GM19238 (cell line): ENCODE data around the gene NRXN2.
"Not testable (repeated sequence)": the region's sequence is repeated elsewhere in the genome, so short reads cannot be mapped to it uniquely, and the experiment has no call there.

Experiments used
- DNase-seq: peaks from one replicate; pipeline ENCODE4 v3.0.0; 2011; ENCODE audit warnings: low spot score; ENCODE audit not compliant: insufficient read length

NRXN2 gene

DNA sequence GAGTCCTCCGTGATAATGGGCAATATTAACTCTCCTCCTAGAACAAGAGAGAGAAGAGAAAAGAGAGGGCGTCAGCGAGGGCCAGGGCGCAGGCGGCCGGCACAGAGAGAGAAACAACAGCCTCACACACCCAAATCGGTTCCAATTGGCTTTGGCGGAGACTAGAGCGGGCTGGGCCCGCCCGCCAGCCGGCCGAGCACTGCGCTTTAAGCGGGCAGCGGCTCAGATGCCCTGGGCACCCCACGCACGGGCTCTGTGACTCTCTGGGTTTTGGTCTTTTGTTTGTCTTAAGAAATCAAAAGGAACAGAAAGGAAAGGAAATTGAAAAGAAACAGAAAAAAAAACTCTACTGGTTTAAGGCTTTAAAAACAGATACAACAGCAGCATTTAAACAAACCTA lies 115.0 kb downstream of the NRXN2 start:
- DNase-seq = no peak

DNA sequence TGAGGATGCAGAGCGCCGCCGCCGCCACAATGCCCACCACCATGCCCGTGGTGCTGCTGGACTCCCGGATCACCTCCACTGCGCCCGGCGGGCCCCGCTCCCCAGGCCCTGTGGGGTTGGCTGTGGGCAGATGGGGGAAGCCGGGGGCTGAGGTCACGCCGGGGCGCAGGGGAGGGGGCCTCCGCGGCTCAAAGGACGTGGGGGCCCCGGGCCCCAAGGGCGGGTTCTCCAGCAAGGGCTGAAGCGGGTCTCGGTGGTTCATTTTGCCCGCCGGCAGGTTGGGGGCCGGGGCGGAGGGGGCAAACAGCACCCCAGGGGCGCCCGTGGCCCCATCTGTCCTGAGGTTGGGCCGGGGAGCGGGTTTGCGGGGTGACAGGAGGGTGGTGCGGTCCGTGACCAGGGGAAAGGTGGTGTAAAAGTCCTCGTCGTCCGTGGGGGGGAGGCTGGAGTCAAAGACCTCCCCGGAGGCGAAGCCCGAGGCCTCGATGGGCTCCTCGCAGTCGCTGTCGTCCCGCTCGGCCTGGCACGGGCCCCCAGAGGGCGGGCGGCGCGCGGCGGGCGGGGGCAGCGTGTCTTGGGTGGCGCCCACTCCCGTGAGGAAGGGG lies 115.5 kb downstream of the NRXN2 start:
- no peak for DNase-seq

DNA sequence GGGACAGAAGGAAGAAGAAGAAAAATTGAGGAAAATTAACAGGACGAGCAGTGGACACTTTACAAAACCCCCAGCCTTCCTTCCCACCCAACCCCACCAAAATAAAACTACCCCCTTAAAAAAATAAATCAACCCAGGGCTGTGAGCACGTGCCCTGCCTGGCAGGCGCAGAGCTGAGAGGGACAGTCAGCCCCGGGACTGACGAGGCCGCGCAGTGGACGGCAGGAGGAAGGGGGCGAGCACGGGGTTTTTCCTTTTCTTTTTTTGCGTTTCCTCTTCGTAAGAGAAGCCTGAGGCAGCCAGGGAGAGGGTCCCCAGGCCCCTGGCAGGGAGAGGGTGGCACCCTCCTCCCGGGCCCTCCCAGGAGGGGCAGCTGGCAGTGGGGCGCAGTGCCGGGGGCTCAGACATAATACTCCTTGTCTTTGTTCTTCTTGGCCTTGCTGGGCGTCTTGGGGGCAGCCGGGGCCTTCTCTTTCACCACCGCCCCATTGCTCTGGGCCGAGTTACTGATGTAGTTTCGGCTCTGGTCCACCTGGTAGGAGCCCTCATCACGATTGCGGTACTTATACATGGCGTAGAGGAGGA lies 116.1 kb downstream of the NRXN2 start:
- DNase-seq = no peak

DNA sequence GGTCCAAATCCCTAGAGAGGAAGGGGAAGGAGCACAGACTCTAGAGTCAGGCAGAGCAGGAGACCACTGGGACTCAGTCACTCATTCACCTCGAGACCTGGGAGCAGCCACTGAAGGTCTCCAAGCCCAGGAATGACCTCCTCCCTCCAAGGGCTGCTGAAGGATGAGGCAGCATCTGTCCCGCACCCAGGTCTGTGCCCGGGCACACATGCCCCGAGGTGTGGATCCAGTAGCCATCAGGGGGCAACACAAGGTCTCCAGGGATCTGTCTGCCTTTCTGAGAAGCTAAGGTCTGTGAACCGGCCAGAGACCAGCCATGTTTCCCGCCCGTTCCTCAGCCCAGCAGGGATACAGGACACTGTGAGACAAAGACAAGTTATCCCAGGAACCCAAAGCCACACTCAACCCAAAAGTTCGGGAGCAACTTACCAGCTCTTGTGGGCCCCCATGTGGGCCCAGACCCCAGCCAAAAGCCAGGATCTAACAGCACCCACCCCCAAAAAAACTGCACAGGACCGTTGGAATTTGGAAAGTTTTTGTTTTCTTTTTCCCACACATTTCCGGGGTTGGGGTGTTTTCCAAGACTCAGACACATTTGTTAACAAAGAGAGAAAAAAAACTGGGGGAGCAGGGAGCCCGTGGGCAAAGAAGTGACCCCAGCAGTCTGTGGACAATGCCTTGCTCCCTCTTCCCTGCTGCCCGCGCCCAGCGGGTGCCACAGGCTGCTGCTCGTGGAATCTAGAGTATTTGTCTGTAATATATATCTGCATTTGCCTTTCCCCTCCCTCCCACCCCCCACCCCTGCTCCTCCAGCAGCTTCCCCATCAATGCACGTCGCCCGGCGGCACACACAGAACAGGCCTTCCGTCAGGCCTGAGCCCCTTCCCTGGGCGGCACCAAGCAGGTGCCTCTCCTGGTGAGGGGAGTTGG lies 117.1 kb downstream of the NRXN2 start:
- DNase-seq = no peak

GRCh38 chr11:64605244-64605560 lies 117.8 kb downstream of the NRXN2 start:
- DNase-seq = no peak

DNA sequence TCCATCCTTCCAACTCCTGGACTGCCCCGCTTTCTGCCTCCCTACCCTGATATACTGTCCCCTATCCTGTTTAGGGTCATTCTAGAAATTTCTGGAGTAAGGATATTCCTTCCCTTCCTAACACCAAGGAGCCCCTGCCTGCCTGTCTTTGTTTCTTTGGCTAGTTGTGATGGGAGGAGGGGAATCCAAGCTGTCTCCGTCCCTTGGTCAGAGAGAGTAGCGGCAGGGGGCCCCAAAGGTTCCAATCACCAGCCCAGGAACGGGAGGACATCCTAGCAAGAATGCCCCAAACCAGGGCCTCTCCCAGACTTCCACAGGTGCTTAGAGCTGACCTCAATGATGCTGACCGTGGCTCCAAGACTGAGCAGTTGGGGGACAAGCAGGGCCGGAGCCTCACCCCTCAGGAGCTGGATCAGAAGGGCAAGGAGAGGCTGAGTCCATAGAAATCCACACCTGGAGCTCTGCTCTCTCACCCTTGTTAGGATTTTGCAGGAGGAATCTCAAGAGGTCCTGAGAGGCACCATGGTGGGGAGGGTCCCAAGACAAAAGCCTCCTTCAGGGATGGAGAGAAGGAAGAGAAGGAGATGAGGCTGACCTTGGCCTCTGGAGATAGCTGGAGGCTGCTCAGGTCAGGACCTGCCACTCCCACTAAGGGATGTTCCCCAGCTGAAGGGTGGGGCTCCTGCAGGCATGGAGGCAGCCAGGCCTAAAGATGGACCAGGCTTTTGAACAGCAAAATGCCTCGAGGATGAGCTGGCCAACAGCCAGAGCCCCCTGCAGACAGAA lies 118.3 kb downstream of the NRXN2 start:
- DNase-seq = no peak

DNA sequence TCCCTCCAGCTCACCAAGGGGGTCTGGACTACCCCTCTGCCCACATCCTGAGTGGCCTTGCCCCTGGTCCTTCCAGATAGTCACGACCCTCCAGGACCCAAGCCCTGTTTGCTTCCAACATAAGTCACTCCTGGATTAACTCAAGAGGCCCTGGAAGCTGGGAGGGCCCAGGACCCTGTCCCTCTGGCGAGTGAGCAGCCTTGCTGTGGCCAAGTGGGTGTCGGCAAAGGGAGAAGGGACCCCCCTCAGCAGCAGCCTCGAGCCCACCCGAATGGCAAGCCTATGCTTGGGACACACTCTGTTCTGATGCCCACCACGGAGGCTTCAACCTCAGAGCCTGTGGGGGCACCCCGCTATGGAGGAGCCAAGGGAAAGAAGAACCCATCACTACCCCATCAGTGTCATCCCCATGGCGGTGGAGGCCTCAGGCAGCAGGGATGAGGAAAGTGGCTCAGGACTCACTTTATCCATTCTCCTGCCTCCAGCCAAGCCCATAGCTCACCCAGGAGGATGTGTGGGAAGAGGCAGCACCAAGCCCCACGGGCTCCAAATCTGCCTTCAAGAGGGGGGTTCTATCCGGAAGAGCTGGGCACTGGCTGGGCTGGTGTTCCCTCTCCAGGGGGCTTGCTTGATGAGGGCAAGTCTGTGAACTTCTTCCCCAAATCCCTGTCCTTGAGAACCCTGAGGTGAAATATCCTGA lies 119.4 kb downstream of the NRXN2 start:
- no peak for DNase-seq

DNA sequence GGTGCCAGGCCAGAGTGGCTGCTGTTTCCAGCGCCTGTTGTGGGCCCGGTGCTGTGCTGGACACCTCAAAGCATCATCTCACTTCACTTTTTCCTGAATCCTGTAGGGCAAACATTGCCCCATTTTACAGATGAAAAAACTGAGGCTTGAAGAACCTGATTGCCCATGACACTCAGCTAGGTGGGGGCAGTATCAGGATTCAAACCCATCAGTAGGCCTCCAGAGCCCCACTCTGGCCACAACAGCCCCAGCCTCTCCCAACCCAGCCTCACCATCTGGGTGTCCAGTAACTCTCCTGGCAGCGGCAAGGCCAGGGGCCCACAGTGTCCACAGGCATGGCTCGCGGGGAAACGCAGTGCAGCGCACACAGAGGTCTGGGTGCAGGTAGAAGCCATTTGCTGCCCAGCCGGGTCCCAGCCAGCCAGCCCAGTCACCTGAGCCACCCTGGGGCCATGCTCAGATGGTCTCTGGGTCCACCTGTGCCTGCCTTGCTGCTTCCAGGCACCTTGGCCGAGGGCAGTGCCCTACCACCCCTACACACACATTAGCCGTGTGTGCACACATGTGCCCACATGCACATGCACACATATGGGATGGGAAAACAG lies 120.4 kb downstream of the NRXN2 start:
- no peak for DNase-seq

DNA sequence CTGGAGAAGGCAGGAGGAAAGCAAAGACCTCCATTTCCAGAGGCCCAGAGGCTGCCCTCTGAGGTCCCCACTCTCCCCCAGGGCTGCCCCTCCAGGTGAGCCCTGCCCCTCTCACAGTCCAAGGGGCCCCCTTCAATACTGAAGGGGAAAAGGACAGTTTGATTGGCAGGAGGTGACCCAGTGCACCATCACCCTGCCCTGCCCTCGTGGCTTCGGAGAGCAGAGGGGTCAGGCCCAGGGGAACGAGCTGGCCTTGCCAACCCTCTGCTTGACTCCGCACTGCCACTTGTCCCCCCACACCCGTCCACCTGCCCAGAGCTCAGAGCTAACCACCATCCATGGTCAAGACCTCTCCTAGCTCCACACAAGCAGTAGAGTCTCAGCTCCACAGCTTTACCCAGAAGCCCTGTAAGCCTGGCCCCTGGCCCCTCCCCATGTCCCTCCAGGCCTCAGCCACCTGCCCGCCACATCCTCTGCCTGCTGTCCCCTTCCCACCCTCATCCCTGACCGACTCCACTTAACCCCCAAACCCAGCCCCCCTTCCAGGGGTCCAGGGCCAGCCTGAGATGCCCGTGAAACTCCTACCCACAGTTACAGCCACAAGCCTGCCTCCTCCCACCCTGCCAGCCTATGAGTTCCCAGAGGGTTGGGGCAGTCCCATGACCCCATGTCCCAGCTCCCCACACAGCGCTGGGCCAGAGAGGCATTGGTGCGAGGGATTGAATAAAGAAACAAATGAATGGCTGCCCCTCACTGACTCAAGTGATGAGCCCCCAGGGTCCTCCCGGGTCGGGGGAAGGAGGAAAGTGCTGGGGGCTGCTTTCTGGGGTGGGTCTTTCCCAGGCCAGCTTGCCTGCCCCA lies 121.2 kb downstream of the NRXN2 start:
- no peak for DNase-seq

GRCh38 chr11:64600281-64600992 lies 122.6 kb downstream of the NRXN2 start:
- DNase-seq = no peak

GRCh38 chr11:64599698-64600211 lies 123.2 kb downstream of the NRXN2 start:
- no peak for DNase-seq

GRCh38 chr11:64598797-64599697 lies 124.0 kb downstream of the NRXN2 start:
- no peak for DNase-seq

DNA sequence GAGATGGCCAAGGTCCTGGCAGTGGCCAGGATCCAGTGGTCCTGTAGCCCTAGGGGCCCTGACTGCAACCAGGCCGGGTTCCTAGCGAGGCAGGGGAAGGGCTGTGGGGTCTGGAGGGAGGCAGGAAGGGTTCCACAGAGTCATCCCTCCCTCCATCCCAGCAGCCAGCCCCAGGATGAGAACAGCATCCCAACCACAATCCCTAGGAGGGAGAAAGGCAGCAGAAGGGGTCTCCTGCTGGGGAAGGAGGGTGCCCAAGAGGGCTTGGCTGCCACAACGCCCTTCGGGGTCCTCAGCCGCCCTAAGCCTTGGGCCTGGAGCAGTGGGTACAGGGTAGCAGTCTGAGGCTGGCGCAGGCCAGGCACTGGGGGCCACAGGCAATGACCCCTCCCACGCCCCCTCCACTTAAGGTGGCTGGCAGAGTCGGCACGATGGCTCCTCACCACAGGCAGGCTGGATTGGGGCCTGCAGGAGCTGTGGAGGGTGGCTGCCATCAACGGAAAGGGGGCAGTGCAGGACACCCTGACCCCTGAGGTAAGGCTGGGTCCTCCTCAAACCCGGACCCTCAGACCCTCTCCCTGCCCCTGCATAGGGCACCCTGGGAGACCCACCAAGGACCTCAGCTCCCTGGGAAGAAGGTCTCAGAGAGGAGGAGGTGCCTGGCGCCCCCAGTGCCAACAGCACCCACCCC lies 124.7 kb downstream of the NRXN2 start:
- DNase-seq = no peak

GRCh38 chr11:64597671-64598101 lies 125.3 kb downstream of the NRXN2 start:
- DNase-seq = no peak

- DNase-seq = not testable (repeated sequence)
These were observed 127.1 kb downstream of the NRXN2 start for GRCh38 chr11:64595922-64596321.

DNA sequence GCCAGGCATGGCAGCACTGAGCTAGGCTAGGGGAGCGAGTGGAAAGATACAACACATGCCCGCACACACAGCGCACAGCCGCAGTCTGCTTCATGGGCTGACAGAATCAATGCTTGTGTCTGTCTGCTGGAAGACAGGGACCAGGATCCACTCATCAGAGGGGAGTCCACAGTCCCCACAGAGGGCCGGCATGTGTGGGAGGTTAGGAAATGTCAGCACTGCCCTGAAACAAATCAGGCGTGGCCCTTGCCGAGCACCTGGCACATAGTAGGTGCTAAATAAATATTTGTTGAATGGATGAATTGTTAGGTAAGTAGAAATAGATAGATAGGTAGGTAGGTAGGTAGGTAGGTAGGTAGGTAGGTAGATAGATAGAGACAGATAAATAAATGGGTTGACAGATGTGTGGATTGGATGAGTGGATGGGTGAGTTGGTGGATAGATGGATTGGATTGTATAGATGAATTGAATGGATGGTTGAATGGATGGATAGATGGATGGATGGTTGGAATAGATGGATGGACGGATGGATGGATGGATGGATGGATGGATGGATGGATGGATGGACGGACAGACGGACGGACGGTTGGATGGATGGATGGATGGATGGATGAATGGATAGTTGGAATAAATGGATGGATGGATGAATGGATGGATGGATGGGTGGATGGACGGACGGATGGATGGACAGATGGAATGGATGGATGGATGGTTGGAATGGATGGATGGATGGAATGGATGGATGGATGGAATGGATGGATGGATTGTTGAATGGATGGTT lies 128.6 kb downstream of the NRXN2 start:
- DNase-seq = no peak
